ENCODE measurements around the gene DNAAF5.

Gene DNAAF5

DNA sequence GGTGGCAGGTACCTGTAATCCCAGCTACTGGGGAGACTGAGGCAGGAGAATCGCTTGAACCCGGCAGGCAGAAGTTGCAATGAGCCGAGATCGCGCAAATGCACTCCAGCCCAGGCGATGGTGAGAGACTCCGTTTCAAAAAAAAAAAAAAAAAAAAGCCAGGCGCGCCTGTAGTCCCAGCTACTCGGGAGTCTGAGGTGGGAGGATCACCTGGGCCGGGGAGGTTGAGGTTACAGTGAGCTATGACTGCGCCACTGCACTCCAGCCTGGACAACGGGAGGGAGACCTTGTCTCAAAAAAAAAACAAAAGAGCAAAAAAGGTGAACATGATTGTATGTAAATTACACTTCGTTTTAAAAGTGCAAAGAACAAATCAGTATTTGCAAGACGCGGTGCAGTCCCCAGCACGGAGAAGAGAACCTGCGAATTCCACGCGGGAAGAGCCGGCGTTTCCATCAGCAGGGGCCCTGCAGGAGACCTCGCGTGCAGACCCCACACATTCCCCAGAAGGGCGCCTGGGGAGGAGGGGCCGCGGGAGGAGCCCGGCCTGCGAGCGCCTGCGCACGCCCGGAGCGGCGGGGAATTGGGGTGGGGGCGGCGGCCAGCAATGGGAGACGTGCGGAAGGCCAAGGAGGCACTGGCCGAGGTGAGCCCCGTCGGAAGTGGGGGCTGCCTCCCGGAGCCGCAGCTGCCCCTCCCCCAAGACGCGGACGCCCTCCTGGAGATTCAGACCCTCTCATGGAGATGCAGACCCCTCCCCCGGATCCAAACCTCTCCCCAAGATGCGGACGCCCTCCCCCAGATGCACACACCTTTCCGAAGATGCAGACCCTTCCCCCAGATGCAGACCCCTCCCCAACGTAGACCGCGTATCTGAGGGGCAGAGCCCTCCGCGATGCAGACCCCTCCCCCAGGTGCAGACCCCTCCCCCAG, 89.1 kb downstream of the DNAAF5 start:
- DNase-seq (ENCODE audit: low spot score), result peak; percentile 60

DNA sequence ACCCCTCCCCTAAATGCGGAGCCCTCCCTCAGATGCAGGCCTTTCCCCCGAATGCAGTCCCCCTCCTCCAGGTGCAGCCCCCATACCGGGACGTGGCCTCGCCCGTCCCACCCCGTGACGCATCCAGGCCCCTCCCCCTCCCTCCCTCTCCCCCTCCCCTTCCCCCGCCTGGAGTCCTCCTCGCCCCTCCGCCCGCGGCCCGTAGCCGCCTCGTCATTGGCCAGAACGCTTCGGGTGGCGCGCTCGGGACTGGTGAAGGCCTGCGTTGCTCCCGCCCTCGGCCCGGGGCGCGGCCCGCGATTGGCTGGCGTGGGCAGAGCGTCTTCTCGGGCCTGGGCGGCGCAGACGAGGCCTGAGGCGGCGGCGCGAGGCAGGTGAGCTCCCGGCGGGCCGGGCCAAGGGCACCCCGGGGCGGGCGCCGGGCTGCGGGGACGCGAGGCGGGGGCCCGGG, 89.8 kb downstream of the DNAAF5 start:
- peak; percentile 99 for DNase-seq (ENCODE audit: low spot score)

DNA sequence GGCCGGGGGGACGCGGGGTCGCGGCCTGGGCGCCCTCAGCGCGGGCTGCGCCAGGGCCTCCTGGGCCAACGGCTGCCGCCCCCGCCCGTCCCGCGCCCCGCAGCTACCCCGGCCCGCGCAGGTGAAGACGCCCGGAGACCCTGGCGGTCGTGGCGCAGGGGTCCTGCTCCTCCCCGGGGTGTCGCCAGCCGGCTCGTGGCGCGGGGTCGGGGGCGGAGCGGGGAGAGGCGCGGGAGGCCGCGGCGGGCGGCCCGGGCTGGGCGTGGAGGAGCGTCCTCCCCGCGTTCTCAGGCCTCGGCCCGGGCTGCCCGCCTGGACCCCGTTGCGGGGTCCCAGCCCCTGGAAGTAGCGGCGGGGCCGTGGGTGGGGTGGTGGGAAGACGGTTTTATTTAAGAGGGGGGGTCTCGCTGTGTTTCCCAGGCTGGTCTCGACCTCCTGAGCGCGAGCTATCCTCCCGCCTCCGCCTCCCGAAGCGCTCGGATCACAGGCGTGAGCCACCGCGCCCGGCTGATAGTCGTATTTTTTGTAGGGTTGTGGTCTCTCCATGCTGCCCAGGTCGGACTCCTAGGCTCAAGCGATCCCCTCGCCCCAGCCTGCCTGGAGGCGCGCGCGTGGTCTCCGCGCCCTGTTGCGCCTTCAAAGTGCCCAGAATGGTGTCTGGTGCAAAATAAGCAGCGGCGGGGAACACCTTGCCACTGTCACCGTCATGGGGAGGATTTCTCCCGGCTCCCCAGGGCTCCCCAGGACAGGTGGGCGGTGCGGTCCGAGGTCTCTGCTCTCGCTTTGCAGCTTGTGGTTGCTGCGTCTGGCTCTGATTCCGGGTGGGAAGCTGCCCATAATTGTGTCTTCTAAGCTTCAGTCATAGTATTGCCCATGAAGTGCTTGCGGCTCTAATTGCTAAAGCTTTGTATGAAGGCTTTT, 90.5 kb downstream of the DNAAF5 start:
- DNase-seq (ENCODE audit: low spot score), result no peak

- DNase-seq (ENCODE audit: low spot score), result peak; percentile 61
Observed at GRCh38 chr7:818031-818699, 91.7 kb downstream of the DNAAF5 start.

- no peak for DNase-seq (ENCODE audit: low spot score)
Observed at GRCh38 chr7:820341-820740, 93.8 kb downstream of the DNAAF5 start.

DNA sequence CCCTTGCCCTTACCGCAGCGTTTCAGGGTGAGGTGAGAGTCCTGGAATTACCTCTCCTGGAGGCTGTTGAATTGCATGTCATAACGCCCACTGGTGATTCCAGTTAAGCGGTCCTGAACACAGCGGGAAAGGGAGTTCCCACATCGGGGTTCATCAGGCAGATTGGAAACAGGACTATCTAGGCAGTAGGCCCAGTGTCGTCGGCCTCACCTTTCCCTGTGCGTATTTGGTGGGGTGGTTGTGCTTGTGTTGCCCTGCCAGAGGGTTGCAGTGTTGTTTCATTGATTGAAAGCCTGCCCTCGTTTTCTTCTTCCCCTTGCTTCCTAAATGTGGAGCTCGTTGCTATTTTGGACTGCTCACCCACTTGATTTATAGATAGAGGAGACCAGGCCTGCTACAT, 95.2 kb downstream of the DNAAF5 start:
- DNase-seq (ENCODE audit: low spot score), result no peak

DNA sequence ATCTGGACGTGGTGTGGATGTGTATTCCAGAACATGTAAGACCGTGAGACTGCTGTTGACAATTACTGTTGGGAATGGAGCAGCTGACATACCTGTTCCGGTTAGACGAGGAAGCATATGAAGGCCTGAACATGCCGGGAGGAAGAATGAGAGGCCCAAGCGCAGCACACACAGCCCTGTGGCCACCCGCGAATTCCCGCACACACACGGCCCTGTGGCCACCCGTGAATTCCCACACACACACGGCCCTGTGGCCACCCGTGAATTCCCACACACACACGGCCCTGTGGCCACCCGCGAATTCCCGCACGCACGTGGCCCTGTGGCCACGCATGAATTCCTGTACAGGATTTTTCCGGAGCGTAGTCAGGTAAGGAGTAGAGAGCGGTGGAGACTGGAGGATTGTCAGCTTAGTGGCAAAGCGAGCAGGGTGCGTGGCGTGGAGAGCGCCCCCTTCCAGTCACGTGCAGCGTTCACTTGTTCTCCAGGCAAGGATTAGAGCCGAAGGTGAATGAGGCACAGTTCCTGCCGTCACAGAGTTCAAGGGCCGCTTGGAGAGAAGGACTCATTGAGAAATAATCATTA, 96.3 kb downstream of the DNAAF5 start:
- DNase-seq (ENCODE audit: low spot score), result peak; percentile 46

DNA sequence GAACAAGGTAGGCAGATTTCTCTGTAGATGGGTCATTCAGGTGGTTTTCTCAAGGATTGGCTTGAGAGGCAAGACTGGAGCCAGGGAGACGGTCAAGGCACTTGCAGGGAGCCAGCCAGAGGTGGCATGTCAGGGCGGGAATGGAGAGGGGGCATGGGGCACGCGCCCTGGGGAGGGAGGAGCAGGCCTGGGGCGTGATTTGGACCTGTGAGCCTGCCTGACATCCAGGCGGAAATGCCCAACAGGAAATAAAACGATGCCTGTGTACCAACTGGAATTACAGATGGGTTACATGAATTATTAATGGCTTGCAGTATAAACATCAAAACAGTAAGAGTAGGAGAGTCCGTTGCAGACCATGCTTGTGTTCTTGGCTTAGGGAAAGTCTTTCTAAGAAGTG, 97.2 kb downstream of the DNAAF5 start:
- no peak for DNase-seq (ENCODE audit: low spot score)

DNA sequence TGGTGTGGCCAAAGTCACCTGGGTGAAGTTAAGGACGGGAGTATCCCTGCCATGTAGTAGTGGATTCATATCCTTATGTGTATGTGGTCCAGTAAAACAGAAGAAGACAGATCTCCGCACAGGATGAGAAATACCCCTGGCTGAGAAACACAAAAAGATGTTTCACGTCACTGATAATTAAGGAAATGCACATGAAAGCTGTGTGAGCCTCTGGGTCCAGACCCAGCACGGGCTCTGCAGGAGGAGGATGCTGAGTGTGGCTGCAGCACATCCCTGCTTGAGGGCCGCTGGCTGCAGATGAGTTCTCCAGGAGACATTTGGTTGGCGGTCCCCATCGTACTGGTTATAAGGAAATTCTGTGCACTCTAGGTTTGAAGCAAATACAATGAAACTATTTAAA, 97.6 kb downstream of the DNAAF5 start:
- no peak for DNase-seq (ENCODE audit: low spot score)

GRCh38 chr7:824664-825063, 98.2 kb downstream of the DNAAF5 start:
- no peak for DNase-seq (ENCODE audit: low spot score)

DNA sequence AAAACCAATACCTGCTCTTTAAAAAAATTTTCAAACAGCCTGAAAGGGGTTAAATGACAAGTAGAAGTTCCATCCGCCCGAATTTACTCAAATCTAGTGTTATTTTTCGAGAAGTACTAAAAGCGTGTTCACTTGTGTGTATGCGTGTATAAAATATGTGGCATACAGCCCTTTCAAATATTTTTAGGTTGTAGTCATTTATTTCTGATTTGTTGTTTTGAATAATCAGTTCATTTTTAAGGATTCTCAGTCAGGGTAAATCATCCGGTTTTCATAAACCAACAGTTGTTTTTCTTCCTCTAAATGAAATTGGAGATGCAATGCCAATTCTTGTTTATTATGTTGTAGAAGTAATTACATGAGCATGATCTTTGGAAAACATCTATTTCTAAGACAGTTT, 98.9 kb downstream of the DNAAF5 start:
- no peak for DNase-seq (ENCODE audit: low spot score)

DNA sequence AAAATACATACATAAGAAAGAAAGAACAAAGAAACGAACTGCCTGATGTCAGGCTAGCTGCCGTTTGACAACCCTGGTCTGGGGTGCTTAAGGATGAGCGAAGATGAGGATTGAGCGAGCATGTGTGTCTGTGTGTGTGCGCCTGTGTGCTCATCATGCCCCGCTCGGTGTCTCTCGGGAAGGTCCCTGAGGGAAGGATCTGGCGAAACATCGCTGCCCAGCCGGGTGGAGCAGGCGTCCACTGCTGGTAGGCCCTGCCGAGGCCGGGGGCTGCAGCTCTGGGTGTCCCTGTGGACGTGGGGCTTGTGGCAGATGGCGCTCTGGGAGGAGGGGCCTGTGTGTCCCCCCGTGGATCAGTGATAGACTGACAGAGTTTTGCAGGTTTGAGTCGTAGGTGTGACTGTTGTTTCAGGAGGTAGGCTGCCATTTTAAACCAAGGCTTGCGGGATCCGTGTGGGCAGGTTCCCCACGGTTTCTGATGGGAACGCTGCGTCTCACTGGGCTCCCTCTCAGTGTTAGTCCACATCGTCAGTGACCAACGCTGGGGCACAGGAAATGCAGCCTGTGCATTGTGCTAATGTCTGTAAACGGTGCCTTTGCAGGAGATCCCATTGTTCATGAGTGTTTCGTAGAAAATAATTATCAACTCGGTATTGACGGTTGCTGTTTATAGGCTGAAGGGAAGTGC, 99.9 kb downstream of the DNAAF5 start:
- no peak for DNase-seq (ENCODE audit: low spot score)

DNA sequence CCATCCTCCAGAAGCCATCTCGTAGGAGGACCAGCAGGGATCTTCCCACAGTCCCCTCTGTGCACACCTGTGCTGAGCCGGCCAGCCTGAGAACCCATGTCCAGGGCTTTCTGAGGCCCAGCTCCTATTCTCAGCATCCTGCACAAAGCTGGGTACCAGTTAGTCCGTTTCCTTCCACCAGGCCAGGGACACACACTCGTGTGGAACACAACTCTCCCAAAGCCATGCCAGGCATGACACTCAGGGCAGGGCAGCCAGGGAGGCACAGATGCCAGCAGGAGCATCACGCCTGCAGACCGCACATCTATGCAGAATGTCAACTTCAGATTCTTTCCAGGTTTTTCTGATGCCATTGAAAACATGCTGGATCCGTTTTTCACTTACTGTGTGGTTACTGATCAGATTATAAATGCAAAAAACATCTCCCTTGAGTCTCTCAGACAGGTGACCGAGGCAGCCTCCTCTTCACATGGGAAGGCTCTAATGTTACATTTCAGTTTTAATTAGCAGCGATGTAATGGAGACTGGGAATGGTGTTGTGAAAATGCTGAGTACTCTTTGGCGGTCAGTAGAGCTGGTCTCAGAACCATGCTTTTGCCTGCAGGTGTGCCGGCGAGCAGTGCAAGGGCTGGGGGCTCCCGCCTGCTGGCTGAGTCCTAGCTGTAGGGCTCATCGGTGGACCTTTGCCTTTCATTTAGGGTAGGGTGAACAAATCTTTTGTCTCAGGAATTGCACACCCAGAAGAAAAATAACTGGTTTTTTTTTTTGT, 102.5 kb downstream of the DNAAF5 start:
- no peak for DNase-seq (ENCODE audit: low spot score)

DNA sequence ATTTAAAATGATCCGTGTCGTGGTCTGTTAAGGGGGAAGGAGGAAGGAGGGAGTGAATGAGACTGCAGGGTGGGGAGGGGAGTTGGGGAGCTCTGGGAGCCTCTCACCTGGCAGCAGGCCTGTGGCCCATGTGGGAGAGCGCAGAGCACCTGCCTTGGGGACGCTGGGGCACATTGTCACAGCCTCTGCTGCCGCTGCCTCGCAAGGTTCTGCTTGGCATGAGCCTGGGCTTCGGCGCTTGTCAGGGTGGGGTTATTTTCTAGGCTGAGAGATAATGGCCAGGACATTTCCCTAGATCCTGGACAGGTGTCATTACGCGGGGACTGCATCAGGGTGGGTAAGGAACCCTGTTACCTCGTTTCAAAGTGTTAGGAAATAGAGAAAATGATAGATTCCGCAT, 103.6 kb downstream of the DNAAF5 start:
- DNase-seq (ENCODE audit: low spot score), result no peak

DNA sequence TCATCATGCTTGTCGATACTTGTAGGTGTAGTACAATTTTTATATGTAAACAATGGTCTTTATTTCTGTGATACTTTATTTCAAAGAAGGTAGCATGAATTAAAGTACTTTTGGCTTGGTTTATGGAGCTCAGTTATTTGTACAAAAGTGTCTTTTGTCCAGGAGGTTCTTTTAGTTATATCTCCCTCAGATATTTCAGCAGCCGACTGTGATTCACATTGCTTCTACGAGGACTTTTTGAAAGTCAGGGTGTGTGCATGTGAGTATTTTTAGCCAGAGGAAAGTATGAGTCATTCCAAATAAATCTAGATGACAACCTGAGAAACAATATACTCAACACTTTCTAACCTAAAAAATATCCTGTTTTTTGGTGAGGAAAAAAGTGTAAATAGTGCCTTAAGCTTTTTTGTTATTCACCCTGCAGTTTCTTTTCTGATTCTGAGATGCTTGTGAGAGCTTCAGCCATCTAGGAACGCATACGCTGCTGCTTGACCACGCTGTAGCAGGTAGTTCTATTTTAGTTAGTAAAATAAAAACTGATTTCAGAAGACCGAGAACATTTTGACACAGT, 105.2 kb downstream of the DNAAF5 start:
- DNase-seq (ENCODE audit: low spot score), result no peak

GRCh38 chr7:832167-832967, 105.9 kb downstream of the DNAAF5 start, which contains the start of gene SUN1:
Gene SUN1 (plus strand): TSS chr7:832476. CDS start chr7:832525, 49 bp downstream.
- DNase-seq (ENCODE audit: low spot score), result no peak

GRCh38 chr7:832968-833424, 106.5 kb downstream of the DNAAF5 start:
- no peak for DNase-seq (ENCODE audit: low spot score)

DNA sequence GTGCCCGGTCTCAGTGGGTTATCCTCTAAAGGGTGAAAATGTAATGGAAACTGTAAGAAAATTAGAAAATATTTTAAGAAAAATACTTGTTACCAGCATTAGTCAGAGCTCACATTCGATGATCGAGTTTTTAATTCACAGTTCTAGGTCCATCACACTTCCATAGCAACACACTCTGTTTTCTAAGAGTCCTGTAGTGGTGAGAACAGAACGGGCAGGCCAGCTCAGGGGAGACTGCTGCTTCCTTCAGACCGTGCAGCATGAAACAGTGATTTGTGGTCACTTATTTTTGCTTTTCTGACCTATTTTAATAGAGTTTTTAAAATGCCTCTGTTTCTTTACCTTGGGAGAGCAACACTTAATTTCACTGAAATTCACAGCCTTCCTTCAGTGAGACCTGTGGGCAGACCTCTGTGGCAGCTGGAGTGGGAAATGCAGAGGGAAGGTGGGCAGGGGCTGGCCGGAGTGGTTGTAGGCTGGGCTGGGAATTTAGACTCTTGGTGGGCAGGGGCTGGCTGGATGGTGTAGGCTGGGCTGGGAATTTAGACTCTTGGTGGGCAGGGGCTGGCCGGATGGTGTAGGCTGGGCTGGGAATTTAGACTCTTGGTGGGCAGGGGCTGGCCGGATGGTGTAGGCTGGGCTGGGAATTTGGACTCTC, 107.2 kb downstream of the DNAAF5 start:
- DNase-seq (ENCODE audit: low spot score), result no peak

DNA sequence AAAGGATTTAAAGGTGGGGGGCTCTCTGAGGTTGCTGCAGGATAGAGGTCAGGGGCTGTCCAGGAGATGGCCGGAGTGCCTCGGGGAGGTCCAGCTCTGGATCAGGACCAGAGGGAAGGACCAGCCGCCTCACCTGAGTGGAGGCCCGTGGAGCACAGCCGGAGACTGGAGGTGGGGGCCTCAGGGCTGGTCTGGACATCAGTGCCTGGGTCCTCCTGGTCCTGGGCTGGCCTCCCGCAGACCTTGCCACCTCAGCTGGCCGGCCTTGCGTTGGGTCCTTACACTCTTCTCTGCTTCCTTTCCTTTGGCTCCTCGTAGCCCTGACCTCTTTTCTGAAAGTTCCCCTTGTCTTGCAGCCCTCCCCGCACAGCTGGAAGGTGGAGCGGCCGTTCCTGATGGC, 107.8 kb downstream of the DNAAF5 start:
- DNase-seq (ENCODE audit: low spot score), result no peak

Measured in HuH-7 (cell line).